GM19099 (cell line): ENCODE measurements around the gene SIPA1L2.

Experiments used
- POLR2A ChIP-seq: IDR thresholded peaks from 3 replicates; pipeline ENCODE4 v1.6.1; 2011; ENCODE audit warnings: low read depth; ENCODE audit not compliant: insufficient read length; ENCODE audit errors: extremely low read depth

Gene SIPA1L2

DNA sequence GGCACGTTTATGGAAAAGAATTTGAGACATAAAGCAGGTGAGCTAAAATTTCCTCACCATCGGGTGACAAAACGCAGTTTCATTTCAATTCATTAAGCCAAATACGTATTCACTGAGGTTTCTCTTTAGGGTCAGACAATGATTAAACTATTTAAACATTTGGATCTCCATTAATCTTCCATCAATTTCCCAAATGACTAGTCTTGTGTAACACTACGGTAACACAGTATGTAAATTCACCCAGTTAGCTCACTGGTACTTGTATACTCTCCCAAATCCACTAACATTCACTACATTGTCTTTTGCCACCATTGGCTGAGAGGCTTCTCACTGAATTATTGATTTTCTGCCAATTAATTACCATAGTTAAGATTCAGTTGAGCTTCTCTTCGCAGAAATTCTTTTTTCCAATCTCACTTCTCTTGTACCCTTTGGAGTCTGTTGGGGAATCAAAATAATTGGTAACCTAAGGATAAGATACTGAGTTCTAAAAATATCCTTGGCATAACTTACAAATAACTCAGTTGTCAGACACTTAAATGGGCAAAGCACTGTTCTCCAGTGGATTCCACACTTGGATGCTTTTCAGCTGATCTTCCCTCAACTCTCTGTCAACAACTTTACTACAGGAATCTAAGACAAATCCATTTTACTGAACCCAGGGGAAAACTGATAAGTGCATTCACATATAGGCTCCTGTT is 40.7 kb downstream of the SIPA1L2 start:
- TF ChIP-seq POLR2A, result no peak

DNA sequence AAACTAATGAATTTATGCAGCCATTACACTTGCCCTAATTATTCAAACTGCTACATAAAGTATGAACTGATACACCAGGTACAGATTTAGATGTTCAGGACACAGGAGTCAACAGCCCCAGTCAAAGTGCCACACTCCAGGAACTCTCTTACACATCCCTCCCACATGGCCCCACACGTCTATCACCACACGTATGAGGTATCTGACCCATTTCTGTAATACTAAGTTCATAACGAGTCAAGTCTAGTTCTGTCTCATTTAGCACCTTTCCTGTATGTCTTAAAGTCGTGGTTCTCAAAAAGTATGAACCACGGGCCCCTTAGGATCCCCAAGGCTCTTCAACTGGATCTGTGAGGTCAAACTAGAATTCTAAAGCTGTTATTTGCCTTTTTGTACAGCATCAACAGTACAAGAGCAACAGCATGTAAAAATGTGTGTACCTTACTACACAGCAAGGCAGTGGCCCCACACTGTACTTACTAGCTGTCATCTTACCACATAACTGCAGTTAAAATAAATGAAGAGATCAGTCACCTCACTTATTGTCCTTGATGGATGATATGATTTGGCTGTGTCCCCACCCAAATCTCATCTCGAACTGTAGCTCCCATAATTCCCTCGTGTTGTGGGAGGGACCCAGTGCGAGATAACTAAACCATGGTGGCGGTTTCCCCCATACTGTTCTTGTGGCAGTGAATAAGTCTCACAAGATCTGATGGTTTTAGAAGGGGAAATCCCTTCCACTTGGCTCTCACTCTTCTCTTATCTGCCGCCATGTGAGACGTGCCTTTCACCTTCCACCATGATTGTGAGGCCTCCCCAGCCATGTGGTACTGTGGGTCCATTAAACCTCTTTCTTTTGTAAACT is 42.6 kb downstream of the SIPA1L2 start:
- no peak for TF ChIP-seq POLR2A

DNA sequence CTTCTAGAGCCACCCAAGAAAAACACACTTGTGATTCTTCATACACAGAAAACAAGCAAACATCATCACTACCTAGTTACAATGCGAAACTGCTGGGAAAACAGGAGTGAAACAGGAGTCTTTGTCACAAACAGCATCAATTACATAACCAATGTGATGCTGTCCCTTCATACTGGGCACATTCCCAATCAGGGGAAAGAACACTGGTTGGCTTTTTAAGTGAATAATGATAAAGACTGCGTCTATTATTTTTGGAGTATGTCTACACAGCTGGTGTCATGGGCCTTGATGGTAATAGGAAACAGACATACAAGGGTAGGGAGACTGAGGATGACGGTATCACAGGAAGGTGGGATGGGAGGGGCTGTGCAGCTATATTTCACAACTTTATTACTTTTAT is 43.3 kb downstream of the SIPA1L2 start:
- TF ChIP-seq POLR2A, result no peak

DNA sequence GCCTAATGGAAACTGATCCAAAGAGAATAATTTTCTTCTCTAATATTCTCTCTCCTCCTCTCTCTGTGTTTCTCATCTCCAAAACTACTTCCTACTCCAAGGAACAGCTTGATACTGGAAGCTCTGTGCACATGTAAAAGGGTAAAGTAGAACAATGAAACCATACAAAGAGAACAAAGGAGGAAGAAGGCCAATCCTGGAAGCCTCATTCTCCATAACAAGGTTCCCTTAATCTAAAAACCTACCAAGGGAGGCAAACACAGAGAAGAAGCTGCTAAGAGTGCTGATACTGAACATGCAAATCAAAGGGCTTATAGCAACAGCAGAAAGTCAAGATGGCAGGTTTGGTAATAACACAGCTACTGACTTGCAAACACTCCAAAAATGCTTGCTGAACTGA is 44.4 kb downstream of the SIPA1L2 start:
- TF ChIP-seq POLR2A, result no peak

DNA sequence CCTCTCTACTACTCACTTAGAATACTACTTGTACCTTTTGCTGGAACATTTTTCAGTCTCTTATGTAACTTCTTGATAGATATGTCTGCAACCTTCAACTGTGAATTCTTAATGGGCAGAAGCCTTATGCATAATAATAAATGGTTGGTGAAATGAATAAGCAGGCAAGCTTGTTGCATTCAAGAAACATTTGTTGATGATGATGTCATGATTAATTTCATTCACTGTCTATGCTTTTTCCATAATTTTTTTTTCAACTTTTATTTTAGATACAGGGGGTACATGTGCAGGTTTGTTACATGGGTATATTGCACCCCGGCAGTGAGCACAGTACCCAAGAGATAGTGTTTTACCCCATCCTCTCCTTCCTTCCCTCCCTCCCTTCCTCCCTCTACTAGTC is 48.0 kb downstream of the SIPA1L2 start:
- no peak for TF ChIP-seq POLR2A
